ENCODE results near the gene SLC10A7. TPM values are rescaled to one million over a fixed set of nuclear protein-coding genes. Genes with fewer than 3 reads are reported as not detected.
A peak's percentile ranks its signal among the peaks of the same experiment; 100 is the strongest.
"Not testable (repeated sequence)": the region's sequence is repeated elsewhere in the genome, so short reads cannot be mapped to it uniquely, and the experiment has no call there.

SLC10A7 gene
- total RNA-seq, 2 experiments from 2014 or later, result 8.7 to 9.9 TPM

DNA sequence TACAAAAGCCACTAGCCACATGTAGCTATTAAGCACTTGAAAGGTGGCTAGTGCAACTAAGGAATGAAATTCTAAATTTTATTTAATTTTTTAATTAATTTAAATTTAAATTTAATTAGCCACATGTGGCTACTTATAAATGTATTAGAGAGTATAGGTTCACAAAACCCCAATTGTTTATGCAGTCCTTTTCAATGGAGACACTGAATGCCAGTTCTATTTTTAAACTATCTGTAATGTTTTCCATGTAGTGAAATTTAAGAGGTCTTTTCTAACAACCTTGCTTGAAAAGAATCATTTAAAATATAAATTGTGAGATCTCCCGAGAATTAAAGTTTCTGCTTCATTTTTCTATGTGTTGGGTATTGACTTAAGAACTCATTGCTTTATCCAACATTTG is 154.4 kb downstream of the SLC10A7 start:
- CTCF ChIA-PET, result no interaction called here
- TF ChIP-seq, protein P1, sequence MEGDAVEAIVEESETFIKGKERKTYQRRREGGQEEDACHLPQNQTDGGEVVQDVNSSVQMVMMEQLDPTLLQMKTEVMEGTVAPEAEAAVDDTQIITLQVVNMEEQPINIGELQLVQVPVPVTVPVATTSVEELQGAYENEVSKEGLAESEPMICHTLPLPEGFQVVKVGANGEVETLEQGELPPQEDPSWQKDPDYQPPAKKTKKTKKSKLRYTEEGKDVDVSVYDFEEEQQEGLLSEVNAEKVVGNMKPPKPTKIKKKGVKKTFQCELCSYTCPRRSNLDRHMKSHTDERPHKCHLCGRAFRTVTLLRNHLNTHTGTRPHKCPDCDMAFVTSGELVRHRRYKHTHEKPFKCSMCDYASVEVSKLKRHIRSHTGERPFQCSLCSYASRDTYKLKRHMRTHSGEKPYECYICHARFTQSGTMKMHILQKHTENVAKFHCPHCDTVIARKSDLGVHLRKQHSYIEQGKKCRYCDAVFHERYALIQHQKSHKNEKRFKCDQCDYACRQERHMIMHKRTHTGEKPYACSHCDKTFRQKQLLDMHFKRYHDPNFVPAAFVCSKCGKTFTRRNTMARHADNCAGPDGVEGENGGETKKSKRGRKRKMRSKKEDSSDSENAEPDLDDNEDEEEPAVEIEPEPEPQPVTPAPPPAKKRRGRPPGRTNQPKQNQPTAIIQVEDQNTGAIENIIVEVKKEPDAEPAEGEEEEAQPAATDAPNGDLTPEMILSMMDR (IDR thresholded peaks at IDR 0.05), result no peak
- POLR2A ChIA-PET, result no interaction called here
- Histone ChIP-seq H3K27ac (ENCODE audit: low read depth in 1 of 2, low read length in 2 of 2) (no peak overlapping the region), H3K9me3 (ENCODE audit: control insufficient read depth in 1 of 2, insufficient read depth in 1 of 2, low read length in 2 of 2) (no peaks in the 10 kb centered on the region), H3K4me1 (ENCODE audit: insufficient read depth, low read length) (no peaks in the 10 kb centered on the region), H3K4me3 (ENCODE audit: low read length) (no peak overlapping the region), H3K27me3 (ENCODE audit: control insufficient read depth in 1 of 2, insufficient read depth in 2 of 2, low read length in 2 of 2) (no peaks in the 10 kb centered on the region), H3K36me3 (ENCODE audit: insufficient read depth, low read length) (no peaks in the 10 kb centered on the region)
- H3K27ac Mint-ChIP-seq, result no peak overlapping the region
- DNase-seq (no peak), ATAC-seq (ENCODE audit: poor library complexity) (no peak)
- H3K9me3 Mint-ChIP-seq, result no peaks in the 10 kb centered on the region
- H3K4me3 Mint-ChIP-seq, result no peak overlapping the region
- H3K27me3 Mint-ChIP-seq, result no peaks in the 10 kb centered on the region
- H3K36me3 Mint-ChIP-seq (ENCODE audit: low read depth), result peaks cover 18% of the 10 kb centered on the region
- peaks cover 4% of the 10 kb centered on the region for H3K4me1 Mint-ChIP-seq (ENCODE audit: low read depth)
- intact Hi-C loops (cut with DNase I, micrococcal nuclease), result no loop called here

DNA sequence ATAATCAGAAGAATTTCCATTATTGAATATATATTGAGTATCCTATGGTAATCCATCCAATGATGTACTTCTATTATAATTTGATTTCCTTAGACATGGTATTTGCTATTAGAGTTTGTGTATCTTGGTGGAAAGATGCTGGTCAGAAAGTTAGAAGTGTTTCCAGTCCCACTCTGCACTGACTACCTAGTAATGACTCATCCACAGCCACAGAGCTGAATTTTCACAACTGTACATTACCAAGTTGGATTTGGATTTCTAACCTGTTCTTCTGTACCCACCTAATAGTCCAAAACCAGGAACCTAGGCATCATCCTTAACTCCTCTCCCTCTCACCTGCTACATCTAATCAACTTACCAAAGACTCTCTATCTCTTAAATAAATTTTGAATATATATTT is 162.0 kb downstream of the SLC10A7 start:
- Histone ChIP-seq H3K4me1 (ENCODE audit: insufficient read depth, low read length) (no peaks in the 10 kb centered on the region), H3K9me3 (ENCODE audit: control insufficient read depth in 1 of 2, insufficient read depth in 1 of 2, low read length in 2 of 2) (no peaks in the 10 kb centered on the region), H3K27ac (ENCODE audit: low read depth in 1 of 2, low read length in 2 of 2) (no peak overlapping the region), H3K27me3 (ENCODE audit: control insufficient read depth in 1 of 2, insufficient read depth in 2 of 2, low read length in 2 of 2) (no peaks in the 10 kb centered on the region), H3K36me3 (ENCODE audit: insufficient read depth, low read length) (no peaks in the 10 kb centered on the region), H3K4me3 (ENCODE audit: low read length) (no peak overlapping the region)
- H3K27me3 Mint-ChIP-seq, result no peaks in the 10 kb centered on the region
- H3K36me3 Mint-ChIP-seq (ENCODE audit: low read depth), result peaks cover 61% of the 10 kb centered on the region
- no peak overlapping the region for H3K27ac Mint-ChIP-seq
- DNase-seq, result no peak
- no peak for ATAC-seq (ENCODE audit: poor library complexity)
- H3K9me3 Mint-ChIP-seq, result no peaks in the 10 kb centered on the region
- intact Hi-C loops (cut with DNase I, micrococcal nuclease), result no loop called here
- no peaks in the 10 kb centered on the region for H3K4me1 Mint-ChIP-seq (ENCODE audit: low read depth)
- POLR2A ChIA-PET, result no interaction called here
- CTCF ChIA-PET, result no interaction called here
- TF ChIP-seq, protein P1 (IDR thresholded peaks at IDR 0.05), result no peak
- no peak overlapping the region for H3K4me3 Mint-ChIP-seq

DNA sequence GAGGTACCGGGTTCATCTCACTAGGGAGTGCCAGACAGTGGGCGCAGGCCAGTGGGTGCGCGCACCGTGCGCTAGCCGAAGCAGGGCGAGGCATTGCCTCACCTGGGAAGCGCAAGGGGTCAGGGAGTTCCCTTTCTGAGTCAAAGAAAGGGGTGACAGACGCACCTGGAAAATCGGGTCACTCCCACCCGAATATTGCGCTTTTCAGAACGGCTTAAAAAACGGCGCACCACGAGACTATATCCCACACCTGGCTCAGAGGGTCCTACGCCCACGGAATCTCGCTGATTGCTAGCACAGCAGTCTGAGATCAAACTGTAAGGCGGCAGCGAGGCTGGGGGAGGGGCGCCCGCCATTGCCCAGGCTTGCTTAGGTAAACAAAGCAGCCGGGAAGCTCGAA is 171.6 kb downstream of the SLC10A7 start:
- ATAC-seq (ENCODE audit: poor library complexity); H3K27ac Mint-ChIP-seq; H3K36me3 ChIP-seq (ENCODE audit: insufficient read depth, low read length); CTCF ChIA-PET; H3K27me3 ChIP-seq (ENCODE audit: control insufficient read depth in 1 of 2, insufficient read depth in 2 of 2, low read length in 2 of 2); H3K27ac ChIP-seq (ENCODE audit: low read depth in 1 of 2, low read length in 2 of 2); DNase-seq; intact Hi-C loops (cut with DNase I, micrococcal nuclease); H3K9me3 ChIP-seq (ENCODE audit: control insufficient read depth in 1 of 2, insufficient read depth in 1 of 2, low read length in 2 of 2); H3K4me1 ChIP-seq (ENCODE audit: insufficient read depth, low read length); POLR2A ChIA-PET; H3K27me3 Mint-ChIP-seq; H3K9me3 Mint-ChIP-seq; H3K36me3 Mint-ChIP-seq (ENCODE audit: low read depth): not testable (repeated sequence)
- peaks cover 13% of the 10 kb centered on the region for H3K4me1 Mint-ChIP-seq (ENCODE audit: low read depth)
- peak overlapping the region; percentile 12 for H3K4me3 ChIP-seq (ENCODE audit: low read length)
- H3K4me3 Mint-ChIP-seq, result peak overlapping the region; percentile 15

DNA sequence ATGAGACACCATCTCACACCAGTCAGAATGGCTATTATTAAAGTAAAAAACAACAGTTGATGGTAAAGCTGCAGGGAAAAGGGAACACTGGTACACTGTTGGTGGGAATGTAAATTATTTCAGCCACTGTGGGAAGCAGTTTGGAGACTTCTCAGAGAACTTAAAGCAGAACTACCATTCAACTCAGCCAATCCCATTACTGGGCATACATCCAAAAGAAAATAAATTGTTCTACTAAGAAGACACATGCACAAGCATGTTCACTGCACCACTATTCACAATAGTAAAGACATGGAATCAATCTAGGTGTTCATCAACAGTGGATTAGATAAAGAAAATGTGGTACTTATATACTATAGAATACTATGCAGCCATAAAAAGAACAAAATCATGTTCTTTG is 172.4 kb downstream of the SLC10A7 start:
- no peaks in the 10 kb centered on the region for H3K4me1 ChIP-seq (ENCODE audit: insufficient read depth, low read length)
- Mint-ChIP-seq H3K36me3 (ENCODE audit: low read depth) (no peaks in the 10 kb centered on the region), H3K4me3 (no peak overlapping the region), H3K27ac (no peak overlapping the region), H3K9me3 (no peaks in the 10 kb centered on the region), H3K27me3 (no peaks in the 10 kb centered on the region), H3K4me1 (ENCODE audit: low read depth) (peaks cover 13% of the 10 kb centered on the region)
- POLR2A ChIA-PET, result no interaction called here
- no peaks in the 10 kb centered on the region for H3K27me3 ChIP-seq (ENCODE audit: control insufficient read depth in 1 of 2, insufficient read depth in 2 of 2, low read length in 2 of 2)
- TF ChIP-seq, protein P1 (IDR thresholded peaks at IDR 0.05), result no peak
- H3K27ac ChIP-seq (ENCODE audit: low read depth in 1 of 2, low read length in 2 of 2), result no peak overlapping the region
- H3K4me3 ChIP-seq (ENCODE audit: low read length), result no peak overlapping the region
- H3K36me3 ChIP-seq (ENCODE audit: insufficient read depth, low read length), result no peaks in the 10 kb centered on the region
- ATAC-seq (ENCODE audit: poor library complexity) (no peak), DNase-seq (no peak)
- CTCF ChIA-PET, result no interaction called here
- intact Hi-C loops (cut with DNase I, micrococcal nuclease), result loop anchor here in 1 of 2 experiments (10.0 kb wide), 1 partner anchor 1235 kb away; no protein-coding TSS in a partner anchor
- no peaks in the 10 kb centered on the region for H3K9me3 ChIP-seq (ENCODE audit: control insufficient read depth in 1 of 2, insufficient read depth in 1 of 2, low read length in 2 of 2)

Data from CD4-positive, alpha-beta T cell (primary cell).